Stimulated activated CD8-positive, alpha-beta memory T cell treated with anti-CD3 and anti-CD28 coated beads, Interleukin-4, amount 100 ng/mL, for 24 hours (primary cell): Measurements from ENCODE around the gene PALM2AKAP2.

Source experiments
- DNase-seq: peaks from one replicate; pipeline ENCODE4 v3.0.0-alpha.2; 2020; ENCODE audit warnings: low read depth

PALM2AKAP2 gene

GRCh38 chr9:109771796-109772531 is 8.0 kb upstream of the PALM2AKAP2 start:
- no peak for DNase-seq

- no peak for DNase-seq
Measured at GRCh38 chr9:109775516-109775915, 4.5 kb upstream of the PALM2AKAP2 start.

- no peak for DNase-seq
Measured at GRCh38 chr9:109776391-109776790, 3.6 kb upstream of the PALM2AKAP2 start.

GRCh38 chr9:109780453-109781033 is 545 bp downstream of the PALM2AKAP2 start:
- no peak for DNase-seq

DNA sequence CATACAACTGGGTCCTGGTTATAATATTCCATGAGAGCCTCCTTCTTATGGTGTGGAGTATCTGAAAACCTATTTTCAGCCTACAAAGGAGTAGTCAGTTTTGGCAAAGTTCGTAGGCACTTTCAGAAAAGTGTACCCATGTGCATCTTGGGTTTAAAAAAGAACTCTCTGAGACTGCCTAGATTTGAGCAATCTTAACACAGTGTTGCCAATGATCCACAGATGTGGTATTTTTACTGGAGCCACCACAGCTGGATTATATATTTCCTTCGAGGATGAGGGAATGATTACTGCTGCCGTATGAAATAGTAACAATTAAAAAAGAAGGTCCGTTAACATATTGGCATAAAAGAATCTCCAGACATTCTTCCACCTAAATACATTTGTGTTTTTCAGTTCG is 1.1 kb downstream of the PALM2AKAP2 start:
- DNase-seq: no peak

DNA sequence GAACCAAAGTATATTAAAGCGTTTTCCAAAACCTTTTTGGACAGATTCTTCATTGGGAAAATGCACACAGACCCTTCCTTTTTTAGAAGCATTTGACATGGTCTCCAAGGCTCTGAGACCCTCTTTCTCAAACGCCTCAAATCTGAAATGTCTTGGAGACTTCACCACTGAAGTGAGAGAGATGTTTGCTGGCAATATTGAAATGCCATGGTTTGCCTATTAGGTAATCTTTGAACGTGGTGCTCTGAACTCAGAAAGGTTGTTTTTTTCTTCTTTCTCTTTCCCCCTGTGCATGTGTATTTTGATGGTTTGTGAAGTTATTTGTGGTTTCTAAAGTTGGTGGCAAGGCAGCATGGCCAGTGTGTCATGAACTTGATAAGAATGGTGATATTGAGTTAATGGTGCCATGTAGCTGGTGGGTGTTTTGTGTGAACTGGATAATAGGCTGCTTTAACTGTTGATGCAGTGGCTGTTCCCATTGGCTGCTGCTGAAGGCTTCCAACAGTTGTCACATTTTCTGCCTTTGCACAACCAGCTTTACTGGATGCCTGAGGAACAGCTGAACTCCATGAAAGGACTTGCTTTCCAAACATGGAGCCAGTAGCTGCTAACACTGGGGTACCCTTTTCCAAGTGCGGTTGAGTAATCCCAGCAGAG is 1.7 kb downstream of the PALM2AKAP2 start:
- no peak for DNase-seq

DNA sequence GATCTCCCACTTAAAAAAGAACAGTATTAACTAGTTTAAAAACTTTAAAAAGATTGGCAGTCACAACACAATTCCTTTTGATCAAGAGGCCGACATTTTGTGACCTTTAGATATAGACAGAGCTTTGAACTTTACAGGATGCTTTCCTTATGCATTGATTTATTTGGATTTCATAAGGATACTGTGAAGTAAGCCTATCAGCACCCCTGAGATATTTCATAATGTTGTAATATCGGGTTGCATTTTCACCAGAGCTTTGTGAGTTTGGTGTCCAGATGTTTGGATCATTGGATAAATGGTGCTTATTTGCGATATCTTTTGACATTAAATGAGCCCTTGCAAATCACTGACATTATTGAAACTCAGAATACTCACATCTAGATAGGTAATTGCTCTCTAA is 7.7 kb downstream of the PALM2AKAP2 start:
- no peak for DNase-seq

DNA sequence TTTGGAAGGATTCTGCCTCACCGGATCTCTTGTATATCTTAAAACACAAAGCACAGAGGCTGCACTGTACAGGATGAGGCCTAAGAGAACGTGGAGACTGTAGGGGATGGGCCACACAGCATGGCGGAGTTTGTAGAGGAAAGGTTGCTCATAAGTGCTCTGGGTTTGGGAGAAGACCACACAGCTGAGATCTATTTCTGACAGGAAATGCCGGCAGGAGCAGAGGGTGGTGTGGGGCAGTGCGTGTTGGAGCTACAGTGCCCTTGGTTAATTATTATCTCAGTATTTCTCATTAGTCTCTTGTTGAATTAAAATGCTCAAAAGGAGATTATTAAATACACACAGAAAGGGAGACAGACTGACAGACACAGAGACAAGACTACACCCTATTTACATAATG is 9.6 kb downstream of the PALM2AKAP2 start:
- DNase-seq: no peak

DNA sequence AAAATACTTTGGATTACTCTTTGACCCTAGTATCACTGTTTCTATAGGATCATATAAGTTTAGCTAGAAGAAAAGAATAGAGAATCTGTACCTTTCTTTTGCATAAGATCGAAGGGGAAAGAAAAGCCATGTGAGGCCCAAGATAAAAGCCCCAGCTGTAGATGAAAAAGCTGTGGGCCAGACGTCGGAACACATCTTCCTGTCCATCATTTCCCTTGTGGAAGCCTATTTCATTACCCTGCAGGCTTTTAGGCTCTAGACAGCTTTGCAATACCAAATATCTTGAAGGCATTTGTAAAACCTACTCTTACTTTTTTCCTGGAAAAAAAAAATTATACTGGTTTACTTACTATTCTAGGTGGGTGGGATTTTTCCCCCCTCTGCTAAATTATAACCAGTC is 10.0 kb downstream of the PALM2AKAP2 start:
- no peak for DNase-seq

DNA sequence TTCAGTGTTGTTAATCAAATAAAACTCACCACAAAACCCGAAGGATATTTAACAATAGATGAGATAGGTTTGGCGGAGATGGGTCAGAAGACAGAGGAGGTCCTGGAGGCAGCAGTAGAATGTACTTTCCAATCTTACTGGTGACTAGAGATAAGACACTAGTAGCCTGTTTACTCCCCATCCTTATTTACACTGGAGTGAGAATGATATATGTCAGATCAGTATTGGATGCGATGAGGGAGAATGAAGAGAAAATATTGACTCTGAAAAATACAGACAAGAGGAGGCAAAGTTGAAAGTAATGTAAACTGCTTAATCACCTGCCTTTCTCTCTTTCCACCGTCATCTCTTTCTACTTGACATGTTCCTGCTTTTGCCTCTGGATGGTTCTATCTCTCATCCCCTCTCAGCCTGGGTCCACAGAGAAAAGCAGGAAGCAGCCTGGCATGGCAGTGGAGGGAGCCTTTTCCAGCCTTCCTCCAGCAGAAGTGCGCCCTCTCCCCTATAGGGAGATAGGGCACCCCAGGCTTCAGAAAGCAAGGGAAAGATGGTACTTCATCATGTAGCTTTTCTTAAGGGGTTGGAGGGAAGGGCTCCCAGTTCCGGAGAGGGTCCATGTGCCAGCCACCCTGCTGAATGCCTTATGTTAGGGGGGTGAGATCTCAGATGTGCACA is 11.1 kb downstream of the PALM2AKAP2 start:
- DNase-seq: no peak

- DNase-seq: no peak
Measured at GRCh38 chr9:109791747-109792146, 11.7 kb downstream of the PALM2AKAP2 start.

- DNase-seq: no peak
Measured at GRCh38 chr9:109792951-109793546, 13.1 kb downstream of the PALM2AKAP2 start.

- no peak for DNase-seq
Measured at GRCh38 chr9:109793921-109794320, 13.9 kb downstream of the PALM2AKAP2 start.

DNA sequence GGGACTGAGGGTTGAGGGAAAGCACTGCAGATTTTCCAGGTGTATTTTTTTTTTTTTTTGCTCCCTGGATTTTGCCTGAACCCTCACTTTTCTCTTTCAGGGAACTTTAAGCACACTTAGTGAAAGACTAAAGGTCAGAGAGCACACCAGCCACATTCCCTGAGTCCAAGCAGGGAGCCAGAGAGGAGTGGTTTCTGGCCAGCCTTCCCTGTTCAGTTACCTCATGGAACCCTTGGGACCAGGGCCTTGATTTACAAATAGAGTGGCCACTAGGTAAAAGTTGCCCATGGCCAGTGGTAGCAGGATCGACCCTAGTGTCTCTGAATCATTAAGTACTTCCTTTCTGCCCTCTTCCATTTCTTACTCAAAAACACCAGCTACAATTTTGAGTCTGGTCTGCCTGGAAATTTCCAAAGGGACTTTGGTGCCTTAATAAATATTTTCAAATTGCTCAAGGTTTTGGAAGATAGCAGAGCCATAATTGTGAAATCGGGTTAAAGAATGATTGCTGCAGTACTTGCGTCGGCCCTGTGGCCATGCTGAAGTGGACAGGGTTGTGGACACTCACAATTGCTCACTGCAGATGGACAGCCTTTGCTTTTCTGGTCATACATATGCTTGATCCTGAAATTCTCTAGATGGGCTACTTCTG is 14.5 kb downstream of the PALM2AKAP2 start:
- DNase-seq: no peak

- no peak for DNase-seq
Measured at GRCh38 chr9:109795613-109796012, 15.6 kb downstream of the PALM2AKAP2 start.

DNA sequence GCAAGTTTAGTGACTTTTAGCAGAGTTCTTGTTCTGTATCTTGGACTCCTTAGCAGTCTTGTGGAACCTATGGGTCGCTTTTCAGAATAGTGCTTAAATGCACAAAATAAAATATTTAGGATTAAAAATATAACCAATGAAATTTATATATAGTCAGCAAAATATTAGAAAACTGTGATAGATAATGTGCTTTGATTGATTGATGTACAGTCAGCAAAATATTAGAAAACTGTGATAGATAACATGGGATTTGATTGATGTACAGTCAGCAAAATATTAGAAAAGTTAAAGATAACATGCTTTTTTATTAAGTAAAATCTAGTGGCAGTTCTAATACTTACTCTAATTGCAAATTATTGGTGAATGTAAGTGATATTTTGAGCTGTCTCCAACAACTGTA is 16.1 kb downstream of the PALM2AKAP2 start:
- no peak for DNase-seq

DNA sequence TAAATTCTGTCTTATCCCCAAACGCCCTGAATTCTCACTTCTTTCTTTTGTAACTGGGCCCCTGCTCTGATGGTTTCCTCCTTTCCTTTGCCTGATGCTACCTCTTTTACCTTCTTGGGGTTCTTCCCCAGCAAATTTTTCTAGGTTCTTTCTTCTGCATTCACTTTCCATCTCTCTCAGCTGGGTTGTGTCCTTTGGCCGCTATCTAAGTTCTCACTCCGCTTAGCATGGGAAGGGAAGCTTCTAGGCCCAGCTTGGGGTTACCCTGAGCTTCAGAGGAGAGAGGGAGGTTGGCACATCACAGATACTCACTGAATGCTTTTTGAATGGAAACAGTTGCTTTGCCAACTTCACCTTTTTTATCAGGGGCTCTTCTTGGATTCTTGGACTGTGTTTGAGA is 17.0 kb downstream of the PALM2AKAP2 start:
- no peak for DNase-seq

- DNase-seq: no peak
Measured at GRCh38 chr9:109797509-109797908, 17.5 kb downstream of the PALM2AKAP2 start.

DNA sequence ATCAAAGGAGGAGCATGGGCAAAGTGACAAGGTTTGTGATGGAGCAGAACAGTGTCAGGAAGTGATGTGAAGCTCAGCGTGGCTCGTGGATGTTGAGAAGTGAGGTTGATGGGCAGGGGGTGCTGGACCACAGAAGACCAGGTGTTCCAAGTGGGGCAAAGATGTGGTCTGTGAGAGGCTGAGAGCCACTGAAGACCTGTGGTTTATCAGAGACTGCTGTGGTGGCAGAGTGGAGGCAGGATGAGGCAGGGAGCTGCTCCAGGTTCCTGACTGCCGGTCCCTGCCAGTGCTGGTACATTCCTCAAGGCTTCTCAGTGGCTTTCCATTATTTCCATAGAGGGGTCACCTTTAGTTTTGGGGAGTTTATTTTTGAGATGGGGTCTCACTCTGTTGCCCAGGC is 19.1 kb downstream of the PALM2AKAP2 start:
- DNase-seq: no peak

GRCh38 chr9:109799792-109800191 is 19.8 kb downstream of the PALM2AKAP2 start:
- DNase-seq: no peak

DNA sequence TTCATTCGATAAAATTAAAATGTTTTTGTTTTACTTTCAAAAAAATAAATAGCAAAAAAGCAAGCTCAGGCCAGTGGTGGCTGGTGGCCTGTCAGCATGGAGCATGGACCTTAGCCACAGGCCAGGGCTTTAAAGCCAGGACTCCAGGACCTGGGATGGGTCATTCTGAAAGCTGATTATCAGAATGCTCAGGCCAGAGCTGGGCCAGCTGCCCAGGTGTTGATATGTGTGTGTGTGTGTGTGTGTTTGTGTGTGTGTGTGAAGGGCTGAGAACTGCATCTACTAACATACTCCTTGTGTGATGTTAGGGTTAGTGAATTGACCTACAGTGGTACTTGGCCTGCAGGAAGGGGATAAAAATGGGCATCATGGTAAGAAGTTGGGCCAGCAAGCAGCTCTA is 21.5 kb downstream of the PALM2AKAP2 start:
- no peak for DNase-seq

DNA sequence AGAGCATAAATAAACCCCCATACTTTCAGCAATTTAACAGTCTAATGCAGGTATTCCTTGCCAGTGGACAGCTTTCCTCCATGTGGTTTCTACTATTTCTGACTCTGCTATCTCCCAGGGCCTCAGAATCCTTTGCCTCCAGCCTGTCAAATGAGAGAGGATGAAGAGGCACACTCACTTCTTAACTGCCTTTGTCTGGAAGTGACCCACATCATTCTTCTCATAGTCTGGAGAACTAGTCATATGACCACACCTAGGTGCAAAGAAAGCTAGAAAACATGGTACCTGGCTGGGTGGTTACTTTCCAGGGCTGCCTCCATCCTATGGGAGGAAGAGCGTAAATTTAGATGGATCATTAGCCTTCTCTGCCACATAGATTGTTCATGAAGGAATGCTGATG is 22.5 kb downstream of the PALM2AKAP2 start:
- no peak for DNase-seq
